IMR-90 (cell line): ENCODE data around the gene SHC4. TPM values are rescaled to one million over a fixed set of nuclear protein-coding genes. Genes with fewer than 3 reads are reported as not detected.

Experiments
- ATAC-seq: fragments of 200-7000 bp; cut with Tn5 transposase; 2 replicates; pipeline ENCODE4 v1.9.1; 2020; ENCODE audit warnings: low read depth, mild to moderate bottlenecking, moderate library complexity
- BruUV-seq: library from RNA; stranded (reverse); fragments of 400-500 nt; replicated peaks from 2 replicates; lab custom pipeline; 2021; lab: Mats Ljungman, UMichigan
- CTCF ChIA-PET: fragments of 300-600 bp; formaldehyde crosslinking; extraction: SDS; loops from one replicate; lab custom pipeline; 2021; ENCODE audit warnings: antibody characterized with exemption; lab: Yijun Ruan, JAX
- POLR2A ChIA-PET: fragments of 300-600 bp; sonication (Branson Sonifier 250); formaldehyde crosslinking; loops from one replicate; lab custom pipeline; 2022; ENCODE audit warnings: antibody characterized with exemption; ENCODE audit not compliant: unreplicated experiment; lab: Charles Lee
- DNase-seq: peaks from one replicate; pipeline ENCODE4 v3.0.0; 2013
- H2AFZ ChIP-seq: replicated peaks from 2 replicates; pipeline ENCODE3; 2013; ENCODE audit warnings: low read length, mild to moderate bottlenecking; ENCODE audit not compliant: poor library complexity
- H2AK5ac ChIP-seq: 2 replicates; pipeline ENCODE4 v1.6.1; 2013; ENCODE audit warnings: low read depth, low read length, inconsistent platforms
- H2AK9ac ChIP-seq: replicated peaks from 2 replicates; pipeline ENCODE3; 2013; ENCODE audit warnings: mild to moderate bottlenecking, low read depth, low read length, moderate library complexity; ENCODE audit not compliant: poor library complexity
- H2BK120ac ChIP-seq: 2 replicates; pipeline ENCODE4 v1.6.1; 2013; ENCODE audit warnings: low read depth, low read length, inconsistent platforms
- H2BK15ac ChIP-seq: 3 replicates; pipeline ENCODE4 v1.6.1; 2013; ENCODE audit warnings: low read depth, low read length, inconsistent platforms
- H2BK20ac ChIP-seq: 2 replicates; pipeline ENCODE4 v1.6.1; 2013; ENCODE audit warnings: low read depth, mild to moderate bottlenecking, inconsistent platforms, low read length, moderate library complexity
- H2BK5ac ChIP-seq: 2 replicates; pipeline ENCODE4 v1.6.1; 2013; ENCODE audit warnings: mild to moderate bottlenecking, low read depth, low read length, inconsistent platforms; ENCODE audit not compliant: poor library complexity, severe bottlenecking
- H3K14ac ChIP-seq: replicated peaks from 2 replicates; pipeline ENCODE4 v1.6.1; 2013; ENCODE audit warnings: low read depth, low read length, inconsistent platforms
- H3K18ac ChIP-seq: 2 replicates; pipeline ENCODE4 v1.6.1; 2013; ENCODE audit warnings: low read depth, low read length, control low read depth
- H3K23ac ChIP-seq: 2 replicates; pipeline ENCODE4 v1.6.1; 2013; ENCODE audit warnings: low read depth, low read length, inconsistent platforms
- H3K27ac ChIP-seq: 2 replicates; pipeline ENCODE4 v1.5.1; 2013; ENCODE audit warnings: mild to moderate bottlenecking, control low read depth, low read length; ENCODE audit not compliant: insufficient read depth
- H3K27me3 ChIP-seq: 2 replicates; pipeline ENCODE4 v1.6.1; 2013; ENCODE audit warnings: low read length; ENCODE audit not compliant: control insufficient read depth, insufficient read depth
- H3K36me3 ChIP-seq: 2 replicates; pipeline ENCODE4 v1.6.1; 2013; ENCODE audit warnings: low read length, mixed read lengths; ENCODE audit not compliant: control insufficient read depth, insufficient read depth
- H3K4ac ChIP-seq: 2 replicates; pipeline ENCODE4 v1.6.1; 2013; ENCODE audit warnings: low read depth, low read length, inconsistent platforms
- H3K4me1 ChIP-seq: 2 replicates; pipeline ENCODE4 v1.6.1; 2013; ENCODE audit warnings: low read length, mixed read lengths; ENCODE audit not compliant: control insufficient read depth, insufficient read depth
- H3K4me2 ChIP-seq: 2 replicates; pipeline ENCODE4 v1.6.1; 2013; ENCODE audit warnings: low read depth, mild to moderate bottlenecking, control low read depth, low read length, moderate library complexity
- H3K4me3 ChIP-seq: 2 replicates; pipeline ENCODE4 v1.5.1; 2013; ENCODE audit warnings: low read depth, mild to moderate bottlenecking, control low read depth, low read length, moderate library complexity; ENCODE audit not compliant: insufficient read depth
- H3K56ac ChIP-seq: 2 replicates; pipeline ENCODE4 v1.6.1; 2013; ENCODE audit warnings: low read length, inconsistent platforms; ENCODE audit not compliant: insufficient read depth; ENCODE audit errors: extremely low read depth
- H3K79me1 ChIP-seq, 2 experiments: 2 replicates each; pipeline ENCODE4 v1.6.1; 2013; ENCODE audit warnings: low read length in 2 of 2, inconsistent platforms in 1 of 2, low read depth in 1 of 2
- H3K9ac ChIP-seq: 2 replicates; pipeline ENCODE4 v1.6.1; 2013; ENCODE audit warnings: low read depth, low read length, control low read depth
- H3K9me1 ChIP-seq: 2 replicates; pipeline ENCODE4 v1.6.1; 2013; ENCODE audit warnings: low read length, inconsistent platforms; ENCODE audit not compliant: insufficient read depth
- H3K9me3 ChIP-seq: 2 replicates; pipeline ENCODE4 v1.6.1; 2013; ENCODE audit warnings: low read length; ENCODE audit not compliant: control insufficient read depth, insufficient read depth
- H4K20me1 ChIP-seq: 2 replicates; pipeline ENCODE4 v1.6.1; 2013; ENCODE audit warnings: low read length, inconsistent platforms; ENCODE audit not compliant: insufficient read depth
- H4K5ac ChIP-seq: 2 replicates; pipeline ENCODE4 v1.6.1; 2013; ENCODE audit warnings: mild to moderate bottlenecking, low read depth, low read length, control low read depth
- H4K8ac ChIP-seq, 2 experiments: 2 replicates each; pipeline ENCODE4 v1.6.1; 2013; ENCODE audit warnings: low read depth in 2 of 2, low read length in 2 of 2, control low read depth in 1 of 2, inconsistent platforms in 1 of 2
- H4K91ac ChIP-seq: 2 replicates; pipeline ENCODE4 v1.6.1; 2013; ENCODE audit warnings: low read depth, low read length, inconsistent platforms; ENCODE audit not compliant: insufficient read depth
- BHLHE40 ChIP-seq: fragments of 150-350 bp; IDR thresholded peaks from 2 replicates; pipeline ENCODE4 v1.6.1; 2016; ENCODE audit warnings: mild to moderate bottlenecking, low read depth, low read length
- CEBPB ChIP-seq: IDR thresholded peaks from 2 replicates; pipeline ENCODE4 v1.6.1; 2012; ENCODE audit warnings: low read depth, low read length, improper control_type of control experiment
- CHD1 ChIP-seq: IDR thresholded peaks from 2 replicates; pipeline ENCODE4 v1.6.1; 2012; ENCODE audit warnings: low read depth, low read length, improper control_type of control experiment
- ELK1 ChIP-seq: fragments of 150-350 bp; IDR thresholded peaks from 2 replicates; pipeline ENCODE4 v1.6.1; 2016; ENCODE audit warnings: low read depth, mild to moderate bottlenecking, low read length, moderate library complexity, borderline replicate concordance
- MAFK ChIP-seq: IDR thresholded peaks from 2 replicates; pipeline ENCODE4 v1.6.1; 2012; ENCODE audit warnings: low read depth, low read length, improper control_type of control experiment
- MAZ ChIP-seq: IDR thresholded peaks from 2 replicates; pipeline ENCODE4 v1.6.1; 2012; ENCODE audit warnings: low read depth, mild to moderate bottlenecking, low read length, improper control_type of control experiment, moderate library complexity, borderline replicate concordance
- MXI1 ChIP-seq: IDR thresholded peaks from 2 replicates; pipeline ENCODE4 v1.6.1; 2012; ENCODE audit warnings: low read depth, mild to moderate bottlenecking, low read length, moderate library complexity, borderline replicate concordance
- POLR2A ChIP-seq: IDR thresholded peaks from 2 replicates; pipeline ENCODE4 v1.6.1; 2012; ENCODE audit warnings: mild to moderate bottlenecking, low read depth, low read length
- RAD21 ChIP-seq: IDR thresholded peaks from 2 replicates; pipeline ENCODE4 v1.6.1; 2012; ENCODE audit warnings: low read length, improper control_type of control experiment
- RCOR1 ChIP-seq: IDR thresholded peaks from 2 replicates; pipeline ENCODE4 v1.6.1; 2012; ENCODE audit warnings: mild to moderate bottlenecking, low read length, improper control_type of control experiment; ENCODE audit not compliant: insufficient replicate concordance
- USF2 ChIP-seq: fragments of 150-350 bp; IDR thresholded peaks from 2 replicates; pipeline ENCODE4 v1.6.1; 2017; ENCODE audit warnings: mild to moderate bottlenecking, antibody characterized with exemption, low read length, low read depth
- WGBS, 2 experiments: methylation state at CpG; one replicate each; pipeline versions ENCODE4 v1.1.5 to v1.1.7; 2013; ENCODE audit warnings: missing lambda C conversion rate in 2 of 2; ENCODE audit not compliant: insufficient read length in 1 of 2; ENCODE audit errors: extremely low coverage in 2 of 2; 5-methylcytosine and 5-hydroxymethylcytosine counted together
- dilution Hi-C: fragments of 300-500 bp; cut with HindIII; formaldehyde crosslinking; loops from one replicate; pipeline ENCODE4 v1.14.3; 2018; ENCODE audit warnings: low sequenced_read_pairs; ENCODE audit not compliant: unreplicated experiment
- in situ Hi-C: fragments of 300-500 bp; cut with MboI; formaldehyde crosslinking; loops from 3 replicates; pipeline ENCODE4 v1.14.3; 2019; ENCODE audit warnings: low sequenced_read_pairs, inconsistent platforms, mixed read lengths
- intact Hi-C: fragments of 100-400 bp; cut with micrococcal nuclease; formaldehyde crosslinking; loops from 2 replicates; pipeline ENCODE4 v1.10.0; 2022
- polyA plus RNA-seq, 3 experiments: library from polyadenylated mRNA; depleted of rRNA; stranded (reverse); fragments of >200 nt; gene quantifications; 2 replicates each; pipeline ENCODE4 v1.2.3, GENCODE V29; 2012; ENCODE audit warnings: low replicate concordance in 1 of 3
- total RNA-seq: library from RNA; depleted of rRNA; stranded (reverse); fragments of >200 nt; gene quantifications from 2 replicates; pipeline ENCODE4 v1.2.3, GENCODE V29; 2012

The SHC4 gene
- total and polyA plus RNA-seq, 2 of the 4 experiments (the other 2 are of a cell fraction) = 0.91 to 2.7 TPM

DNA sequence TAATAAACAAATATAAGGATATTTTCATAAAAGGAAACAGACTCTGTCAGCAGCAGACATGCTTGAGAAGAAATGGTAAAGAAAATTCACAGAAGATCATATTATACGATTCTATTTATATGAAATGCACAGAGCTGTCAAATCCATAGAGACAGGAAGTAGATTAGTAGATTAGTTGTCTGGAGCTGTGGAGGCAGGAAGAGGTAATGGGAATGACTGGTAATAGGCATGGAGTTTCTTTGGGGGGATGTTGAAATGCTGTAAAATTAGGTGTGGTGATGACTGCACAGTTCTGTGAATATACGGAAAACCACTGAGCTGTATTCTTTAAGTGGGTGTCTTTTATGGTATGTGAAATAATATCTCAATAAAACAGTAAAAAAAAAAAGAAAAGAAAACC is 188.2 kb downstream of the SHC4 start:
- H3K9me3 ChIP-seq = no peaks in the 10 kb centered on the region
- H3K79me1 ChIP-seq = peaks cover 5 to 11% of the 10 kb centered on the region in 2 experiments; a peak in 3 of 4 replicates
- DNase-seq (no peak), ATAC-seq (no peak)
- H2BK15ac ChIP-seq = no peak overlapping the region
- TF ChIP-seq RAD21 = no peak
- no peak for TF ChIP-seq USF2
- no peak for TF ChIP-seq MAZ
- no peak for TF ChIP-seq MAFK
- TF ChIP-seq BHLHE40 = no peak
- TF ChIP-seq RCOR1 = no peak
- no peak for TF ChIP-seq ELK1
- no peak for TF ChIP-seq POLR2A
- TF ChIP-seq CEBPB = no peak
- TF ChIP-seq CHD1 = no peak
- no peak for TF ChIP-seq MXI1
- H2BK5ac ChIP-seq = peak overlapping the region; percentile 11
- no peak overlapping the region for H4K91ac ChIP-seq
- no peaks in the 10 kb centered on the region for H3K9me1 ChIP-seq
- BruUV-seq = no TSS peak
- no peak overlapping the region; the same call in 1 of the 2 replicates for H3K18ac ChIP-seq
- ChIA-PET POLR2A (no interaction called here), CTCF (no interaction called here)
- 0 out of 2 replicates have a peak, but pooled peaks cover 3% of the 10 kb centered on the region for H3K4me1 ChIP-seq
- H4K20me1 ChIP-seq = no peaks in the 10 kb centered on the region
- H3K23ac ChIP-seq = no peak overlapping the region
- H3K4me2 ChIP-seq = no peak overlapping the region
- no peak overlapping the region for H3K4me3 ChIP-seq
- H4K8ac ChIP-seq = 0 out of 4 replicates have a peak overlapping the region, but pooled peaks of 1 of the 2 experiments have one; percentile 12
- no peak overlapping the region for H4K5ac ChIP-seq
- dilution Hi-C loops (no loop called here), in situ Hi-C loops (no loop called here), intact Hi-C loops (no loop called here)
- no peak overlapping the region; the same call in 1 of the 2 replicates for H2BK20ac ChIP-seq
- H2AK9ac ChIP-seq = no peak overlapping the region
- H3K9ac ChIP-seq = no peak overlapping the region
- no peak overlapping the region for H2AFZ ChIP-seq
- H2BK120ac ChIP-seq = no peak overlapping the region
- no peak overlapping the region for H3K27ac ChIP-seq
- no peak overlapping the region for H2AK5ac ChIP-seq
- peaks cover under 1% of the 10 kb centered on the region for H3K36me3 ChIP-seq
- no peaks in the 10 kb centered on the region for H3K27me3 ChIP-seq
- WGBS, 2 experiments = no CpG with 5 or more reads among the region's 2 CpGs
- H3K14ac ChIP-seq = no peak overlapping the region
- no peak overlapping the region for H3K4ac ChIP-seq
- H3K56ac ChIP-seq = no peak overlapping the region
